HepG2 (cell line): ENCODE results near the gene NUTF2. TPM values are rescaled to one million over a fixed set of nuclear protein-coding genes. Genes with fewer than 3 reads are reported as not detected.
A peak's percentile ranks its signal among the peaks of the same experiment; 100 is the strongest.

Source experiments
- CBX5 ChIP-seq: sonication (generic); formaldehyde crosslinking; IDR thresholded peaks from 2 replicates; pipeline ENCODE4 v1.4.0; 2020; ENCODE audit warnings: missing genetic modification reagents, borderline replicate concordance
- GABPB1 ChIP-seq: IDR thresholded peaks from 2 replicates; pipeline ENCODE4 v1.6.1; 2016; ENCODE audit warnings: mild to moderate bottlenecking, missing genetic modification reagents, moderate library complexity, missing compliant biosample characterization
- JUND ChIP-seq: sonication (generic); formaldehyde crosslinking; IDR thresholded peaks from 2 replicates; pipeline ENCODE4 v1.8.0; 2022; ENCODE audit warnings: mild to moderate bottlenecking, missing genetic modification reagents
- KLF16 ChIP-seq, 2 experiments: sonication (generic) in 1 of 2; formaldehyde crosslinking in 1 of 2; IDR thresholded peaks; 2 replicates each; pipeline versions ENCODE4 v1.6.1 to v1.8.0; 2016 to 2023; ENCODE audit warnings: missing genetic modification reagents in 2 of 2, missing compliant biosample characterization in 1 of 2
- MBD4 ChIP-seq: IDR thresholded peaks from 2 replicates; pipeline ENCODE4 v1.6.1; 2012; ENCODE audit warnings: low read length, inconsistent platforms, borderline replicate concordance
- NBN ChIP-seq: fragments of 450-650 bp; conservative IDR thresholded peaks from 2 replicates; pipeline ENCODE4 v1.6.1; 2017
- SMARCC2 ChIP-seq: fragments of 450-650 bp; IDR thresholded peaks from 2 replicates; pipeline ENCODE4 v1.6.1; 2017; ENCODE audit warnings: antibody characterized with exemption, mild to moderate bottlenecking
- TAF15 ChIP-seq: fragments of 200-400 bp; formaldehyde crosslinking; IDR thresholded peaks from one replicate; pipeline ENCODE4 v1.6.1; 2018; ENCODE audit warnings: mild to moderate bottlenecking, low read depth, low read length; ENCODE audit not compliant: poor library complexity, severe bottlenecking
- TSC22D2 ChIP-seq: sonication (generic); formaldehyde crosslinking; IDR thresholded peaks from 2 replicates; pipeline ENCODE4 v1.5.1; 2020; ENCODE audit warnings: missing genetic modification reagents, mild to moderate bottlenecking, borderline replicate concordance
- ZC3H13 ChIP-seq: sonication (generic); formaldehyde crosslinking; IDR thresholded peaks from 2 replicates; pipeline ENCODE4 v1.8.1; 2023; ENCODE audit warnings: mild to moderate bottlenecking, missing genetic modification reagents, moderate library complexity
- ZNF225 ChIP-seq: sonication (generic); formaldehyde crosslinking; IDR thresholded peaks from 2 replicates; pipeline ENCODE4 v1.4.0; 2020; ENCODE audit warnings: mild to moderate bottlenecking, missing genetic modification reagents
- ZNF282 ChIP-seq: fragments of 450-650 bp; IDR thresholded peaks from 2 replicates; pipeline ENCODE4 v1.6.1; 2018; ENCODE audit not compliant: partially characterized antibody
- ZNF431 ChIP-seq: sonication (generic); formaldehyde crosslinking; IDR thresholded peaks from 2 replicates; pipeline ENCODE4 v1.9.0; 2022; ENCODE audit warnings: missing genetic modification reagents, low read depth, mild to moderate bottlenecking, borderline replicate concordance
- ZNF543 ChIP-seq: sonication (generic); formaldehyde crosslinking; IDR thresholded peaks from 2 replicates; pipeline ENCODE4 v1.4.0; 2020; ENCODE audit warnings: mild to moderate bottlenecking, missing genetic modification reagents
- ZNF552 ChIP-seq: sonication (generic); formaldehyde crosslinking; IDR thresholded peaks from 2 replicates; pipeline ENCODE4 v1.9.0; 2022; ENCODE audit warnings: missing genetic modification reagents, mild to moderate bottlenecking, borderline replicate concordance
- ZNF644 ChIP-seq: IDR thresholded peaks from 2 replicates; pipeline ENCODE4 v1.6.1; 2016; ENCODE audit warnings: low read depth
- polyA plus RNA-seq, 8 experiments: library from polyadenylated mRNA; depleted of rRNA in 3 of 8; stranded (reverse) in 7 of 8; unstranded in 1 of 8; fragments of >200 nt; fragmentation: Illumina TruSeq in 4 of 8; extraction: Trizol in 4 of 8; gene quantifications; 2 replicates each; pipeline versions ENCODE4 v1.2.1 to v1.2.3, GENCODE V29; 2011 to 2016; ENCODE audit warnings: low read depth in 4 of 8, missing spikeins in 1 of 8, mixed read lengths in 1 of 8; ENCODE audit not compliant: insufficient read depth in 1 of 8
- total RNA-seq, 5 experiments: library from RNA; depleted of rRNA; stranded (reverse); fragments of >200 nt; fragmentation: Illumina TruSeq; extraction: Trizol; gene quantifications; 2 replicates each; pipeline ENCODE4 v1.2.3, GENCODE V29; 2016; ENCODE audit warnings: low read depth in 1 of 5
- TF ChIP-seq, protein P1 (sequence below): sonication (generic); formaldehyde crosslinking; IDR thresholded peaks from 2 replicates; pipeline ENCODE4 v1.5.0; 2020; ENCODE audit warnings: missing genetic modification reagents
- TF ChIP-seq, protein P2 (sequence below): IDR thresholded peaks from 2 replicates; pipeline ENCODE4 v1.6.1; 2016; ENCODE audit warnings: control low read depth
- TF ChIP-seq, protein P3 (sequence below): sonication (generic); formaldehyde crosslinking; IDR thresholded peaks from 2 replicates; pipeline ENCODE4 v1.4.0; 2020; ENCODE audit warnings: mild to moderate bottlenecking, missing genetic modification reagents
- TF ChIP-seq, protein P4 (sequence below): IDR thresholded peaks from 2 replicates; pipeline ENCODE4 v1.6.1; 2016; ENCODE audit warnings: missing genetic modification reagents, missing compliant biosample characterization
- TF ChIP-seq, protein P5 (sequence below): sonication (generic); formaldehyde crosslinking; IDR thresholded peaks from 2 replicates; pipeline ENCODE4 v1.8.0; 2022; ENCODE audit warnings: missing genetic modification reagents, low read depth, mild to moderate bottlenecking, borderline replicate concordance
- TF ChIP-seq, protein P6 (sequence below): sonication (generic); formaldehyde crosslinking; IDR thresholded peaks from 2 replicates; pipeline ENCODE4 v1.4.0; 2020; ENCODE audit warnings: missing genetic modification reagents, borderline replicate concordance

Gene NUTF2
- total and polyA plus RNA-seq, 2 of the 13 experiments (the other 11 are each of a cell fraction or from before 2014, with no cell fraction given) = 168 to 214 TPM

DNA sequence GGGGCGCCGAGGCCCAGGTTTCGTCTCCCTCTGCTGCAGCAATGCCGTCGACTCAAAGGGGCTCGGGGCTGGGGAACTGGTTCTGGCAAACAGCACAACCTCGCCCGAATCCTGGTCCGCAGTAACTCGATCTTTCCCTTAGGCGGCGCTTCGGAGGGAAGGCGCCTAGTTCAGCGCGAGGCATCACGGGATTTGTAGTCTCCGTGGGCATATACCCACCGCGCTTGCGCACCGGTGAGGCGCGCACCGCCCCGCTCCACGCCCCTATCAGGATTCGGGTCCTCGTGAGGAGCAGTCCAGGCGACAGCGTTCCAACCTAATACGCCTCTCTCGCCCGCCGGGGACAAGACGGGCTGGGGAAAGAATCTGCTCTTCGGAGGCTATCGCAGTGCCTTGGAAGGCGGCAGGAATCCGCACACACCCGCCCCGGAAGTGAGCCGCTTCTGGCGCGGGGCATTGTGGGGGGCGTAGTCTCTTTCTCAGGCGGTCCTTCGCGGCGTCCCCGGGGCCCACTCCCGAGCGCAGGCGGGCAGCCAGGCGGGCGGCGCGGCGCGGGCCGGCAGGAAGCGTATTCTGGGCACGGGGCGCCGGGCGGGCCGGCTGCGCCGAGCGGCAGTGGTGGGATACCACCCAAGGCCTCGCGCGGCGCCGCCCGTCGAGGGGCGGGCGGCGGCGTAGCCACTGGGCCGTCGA, 4.8 kb upstream of the NUTF2 start, which contains the start of gene THAP11 (continued):
- TF ChIP-seq, protein P1, sequence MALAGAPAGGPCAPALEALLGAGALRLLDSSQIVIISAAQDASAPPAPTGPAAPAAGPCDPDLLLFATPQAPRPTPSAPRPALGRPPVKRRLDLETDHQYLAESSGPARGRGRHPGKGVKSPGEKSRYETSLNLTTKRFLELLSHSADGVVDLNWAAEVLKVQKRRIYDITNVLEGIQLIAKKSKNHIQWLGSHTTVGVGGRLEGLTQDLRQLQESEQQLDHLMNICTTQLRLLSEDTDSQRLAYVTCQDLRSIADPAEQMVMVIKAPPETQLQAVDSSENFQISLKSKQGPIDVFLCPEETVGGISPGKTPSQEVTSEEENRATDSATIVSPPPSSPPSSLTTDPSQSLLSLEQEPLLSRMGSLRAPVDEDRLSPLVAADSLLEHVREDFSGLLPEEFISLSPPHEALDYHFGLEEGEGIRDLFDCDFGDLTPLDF (CRISPR knock-in tag) = peak; percentile 92
- peak in 1 of 2 experiments; percentile 78; a peak in 2 of 4 replicates for TF ChIP-seq KLF16 (CRISPR knock-in tag; IDR thresholded peaks at IDR 0.05)
- TF ChIP-seq, protein P2, sequence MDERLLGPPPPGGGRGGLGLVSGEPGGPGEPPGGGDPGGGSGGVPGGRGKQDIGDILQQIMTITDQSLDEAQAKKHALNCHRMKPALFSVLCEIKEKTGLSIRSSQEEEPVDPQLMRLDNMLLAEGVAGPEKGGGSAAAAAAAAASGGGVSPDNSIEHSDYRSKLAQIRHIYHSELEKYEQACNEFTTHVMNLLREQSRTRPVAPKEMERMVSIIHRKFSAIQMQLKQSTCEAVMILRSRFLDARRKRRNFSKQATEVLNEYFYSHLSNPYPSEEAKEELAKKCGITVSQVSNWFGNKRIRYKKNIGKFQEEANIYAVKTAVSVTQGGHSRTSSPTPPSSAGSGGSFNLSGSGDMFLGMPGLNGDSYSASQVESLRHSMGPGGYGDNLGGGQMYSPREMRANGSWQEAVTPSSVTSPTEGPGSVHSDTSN = no peak
- TF ChIP-seq ZC3H13 = no peak
- TF ChIP-seq ZNF543 = no peak
- TF ChIP-seq, protein P3, sequence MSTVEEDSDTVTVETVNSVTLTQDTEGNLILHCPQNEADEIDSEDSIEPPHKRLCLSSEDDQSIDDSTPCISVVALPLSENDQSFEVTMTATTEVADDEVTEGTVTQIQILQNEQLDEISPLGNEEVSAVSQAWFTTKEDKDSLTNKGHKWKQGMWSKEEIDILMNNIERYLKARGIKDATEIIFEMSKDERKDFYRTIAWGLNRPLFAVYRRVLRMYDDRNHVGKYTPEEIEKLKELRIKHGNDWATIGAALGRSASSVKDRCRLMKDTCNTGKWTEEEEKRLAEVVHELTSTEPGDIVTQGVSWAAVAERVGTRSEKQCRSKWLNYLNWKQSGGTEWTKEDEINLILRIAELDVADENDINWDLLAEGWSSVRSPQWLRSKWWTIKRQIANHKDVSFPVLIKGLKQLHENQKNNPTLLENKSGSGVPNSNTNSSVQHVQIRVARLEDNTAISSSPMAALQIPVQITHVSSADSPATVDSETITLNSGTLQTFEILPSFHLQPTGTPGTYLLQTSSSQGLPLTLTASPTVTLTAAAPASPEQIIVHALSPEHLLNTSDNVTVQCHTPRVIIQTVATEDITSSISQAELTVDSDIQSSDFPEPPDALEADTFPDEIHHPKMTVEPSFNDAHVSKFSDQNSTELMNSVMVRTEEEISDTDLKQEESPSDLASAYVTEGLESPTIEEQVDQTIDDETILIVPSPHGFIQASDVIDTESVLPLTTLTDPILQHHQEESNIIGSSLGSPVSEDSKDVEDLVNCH (CRISPR knock-in tag) = no peak
- TF ChIP-seq SMARCC2 = no peak
- peak; percentile 54; the same call in 1 of the 2 replicates for TF ChIP-seq ZNF552
- peak; percentile 70; the same call in 1 of the 2 replicates for TF ChIP-seq ZNF225 (CRISPR knock-in tag)
- TF ChIP-seq, protein P4, sequence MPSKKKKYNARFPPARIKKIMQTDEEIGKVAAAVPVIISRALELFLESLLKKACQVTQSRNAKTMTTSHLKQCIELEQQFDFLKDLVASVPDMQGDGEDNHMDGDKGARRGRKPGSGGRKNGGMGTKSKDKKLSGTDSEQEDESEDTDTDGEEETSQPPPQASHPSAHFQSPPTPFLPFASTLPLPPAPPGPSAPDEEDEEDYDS (CRISPR knock-in tag) = peak; percentile 85
- TF ChIP-seq NBN = no peak
- TF ChIP-seq GABPB1 = peak; percentile 94
- no peak for TF ChIP-seq JUND (CRISPR knock-in tag)
- TF ChIP-seq ZNF431 (CRISPR knock-in tag) = 0 out of 2 replicates have a peak, but pooled peaks have one; percentile 38
- TF ChIP-seq, protein P5, sequence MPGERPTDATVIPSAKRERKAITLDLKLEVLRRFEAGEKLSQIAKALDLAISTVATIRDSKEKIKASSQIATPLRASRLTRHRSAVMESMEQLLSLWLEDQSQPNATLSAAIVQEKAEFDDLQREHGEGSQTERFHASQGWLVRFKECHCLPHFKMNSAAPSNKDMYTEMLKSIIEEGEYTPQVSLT = no peak
- TF ChIP-seq, protein P6, sequence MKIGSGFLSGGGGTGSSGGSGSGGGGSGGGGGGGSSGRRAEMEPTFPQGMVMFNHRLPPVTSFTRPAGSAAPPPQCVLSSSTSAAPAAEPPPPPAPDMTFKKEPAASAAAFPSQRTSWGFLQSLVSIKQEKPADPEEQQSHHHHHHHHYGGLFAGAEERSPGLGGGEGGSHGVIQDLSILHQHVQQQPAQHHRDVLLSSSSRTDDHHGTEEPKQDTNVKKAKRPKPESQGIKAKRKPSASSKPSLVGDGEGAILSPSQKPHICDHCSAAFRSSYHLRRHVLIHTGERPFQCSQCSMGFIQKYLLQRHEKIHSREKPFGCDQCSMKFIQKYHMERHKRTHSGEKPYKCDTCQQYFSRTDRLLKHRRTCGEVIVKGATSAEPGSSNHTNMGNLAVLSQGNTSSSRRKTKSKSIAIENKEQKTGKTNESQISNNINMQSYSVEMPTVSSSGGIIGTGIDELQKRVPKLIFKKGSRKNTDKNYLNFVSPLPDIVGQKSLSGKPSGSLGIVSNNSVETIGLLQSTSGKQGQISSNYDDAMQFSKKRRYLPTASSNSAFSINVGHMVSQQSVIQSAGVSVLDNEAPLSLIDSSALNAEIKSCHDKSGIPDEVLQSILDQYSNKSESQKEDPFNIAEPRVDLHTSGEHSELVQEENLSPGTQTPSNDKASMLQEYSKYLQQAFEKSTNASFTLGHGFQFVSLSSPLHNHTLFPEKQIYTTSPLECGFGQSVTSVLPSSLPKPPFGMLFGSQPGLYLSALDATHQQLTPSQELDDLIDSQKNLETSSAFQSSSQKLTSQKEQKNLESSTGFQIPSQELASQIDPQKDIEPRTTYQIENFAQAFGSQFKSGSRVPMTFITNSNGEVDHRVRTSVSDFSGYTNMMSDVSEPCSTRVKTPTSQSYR (CRISPR knock-in tag) = no peak
- TF ChIP-seq ZNF644 = 0 out of 2 replicates have a peak, but pooled peaks have one; percentile 31
- no peak for TF ChIP-seq ZNF282
- peak; percentile 77; the same call in 1 of the 2 replicates for TF ChIP-seq CBX5 (CRISPR knock-in tag)
- no peak; the same call in 1 of the 2 replicates for TF ChIP-seq TSC22D2 (CRISPR knock-in tag)
- no peak for TF ChIP-seq MBD4
- peak; percentile 11 for TF ChIP-seq TAF15
